HCT116 (cell line): ENCODE results near the gene ATP5F1A. TPM values are rescaled to one million over a fixed set of nuclear protein-coding genes. Genes with fewer than 3 reads are reported as not detected.
"Not testable (repeated sequence)": the region's sequence is repeated elsewhere in the genome, so short reads cannot be mapped to it uniquely, and the experiment has no call there.

Source experiments
- ATAC-seq: fragments of 200-7000 bp; cut with Tn5 transposase; 2 replicates; pipeline ENCODE4 v1.9.1; 2020; ENCODE audit warnings: mild to moderate bottlenecking, moderate library complexity
- BruUV-seq: library from RNA; stranded (reverse); fragments of 400-500 nt; replicated peaks from 2 replicates; lab custom pipeline; 2021; lab: Mats Ljungman, UMichigan
- CTCF ChIA-PET: fragments of 300-600 bp; sonication (Branson Sonifier 250); formaldehyde crosslinking; loops from one replicate; lab custom pipeline; 2021; ENCODE audit warnings: antibody characterized with exemption; lab: Charles Lee
- POLR2A ChIA-PET: fragments of 300-600, 350-600 bp; sonication (Branson Sonifier 250); formaldehyde crosslinking; loops from one replicate; lab custom pipeline; 2021; ENCODE audit warnings: antibody characterized with exemption; lab: Charles Lee
- RAD21 ChIA-PET, 2 experiments: fragments of 300-600 bp; sonication (Branson Sonifier 250); formaldehyde crosslinking; loops; one replicate each; lab custom pipeline; 2023; ENCODE audit warnings: low total read pairs in 2 of 2; ENCODE audit not compliant: uncharacterized antibody in 2 of 2, unreplicated experiment in 2 of 2, low non-redundant PET in 1 of 2; lab: Charles Lee
- DNase-seq: peaks from one replicate; pipeline ENCODE4 v3.0.0-alpha.2; 2010; ENCODE audit warnings: low read depth, low spot score
- H2AFZ ChIP-seq: fragments of 200-600 bp; shearing (Covaris generic), sonication (generic); 2 replicates; pipeline ENCODE4 v1.6.1; 2017; ENCODE audit warnings: low read depth, mixed run types, mixed read lengths, antibody characterized with exemption, low read length; ENCODE audit not compliant: poor library complexity, severe bottlenecking
- H3K27ac ChIP-seq: 2 replicates; pipeline ENCODE4 v1.5.1; 2012; ENCODE audit warnings: low read depth, low read length
- H3K27me3 ChIP-seq: fragments of 200-600 bp; sonication (generic); 2 replicates; pipeline ENCODE4 v1.6.1; 2016; ENCODE audit warnings: mixed run types, low read length, mixed read lengths; ENCODE audit not compliant: insufficient read depth
- H3K36me3 ChIP-seq, 2 experiments: fragments of 200-500 bp in 1 of 2; fragments of 200-600 bp in 1 of 2; sonication (Bioruptor generic) in 1 of 2; sonication (generic) in 1 of 2; 2 replicates each; pipeline versions ENCODE4 v1.5.1 to v1.6.1; 2014 to 2016; ENCODE audit warnings: low read length in 2 of 2, inconsistent platforms in 1 of 2, mixed read lengths in 1 of 2, mixed run types in 1 of 2; ENCODE audit not compliant: insufficient read depth in 2 of 2, control insufficient read depth in 1 of 2
- H3K4me1 ChIP-seq, 2 experiments: fragments of 200-600 bp in 1 of 2; sonication (generic) in 1 of 2; 2 replicates each; pipeline versions ENCODE4 v1.5.1 to v1.6.1; 2012 to 2017; ENCODE audit warnings: low read length in 2 of 2, inconsistent platforms in 1 of 2, mild to moderate bottlenecking in 1 of 2, mixed read lengths in 1 of 2, mixed run types in 1 of 2, moderate library complexity in 1 of 2; ENCODE audit not compliant: insufficient read depth in 2 of 2, control insufficient read depth in 1 of 2
- H3K4me2 ChIP-seq: fragments of 200-600 bp; sonication (generic); 2 replicates; pipeline ENCODE4 v1.6.1; 2017; ENCODE audit warnings: mixed run types, low read length, mixed read lengths
- H3K4me3 ChIP-seq, 2 experiments: fragments of 200-600 bp in 1 of 2; sonication (generic) in 1 of 2; replicated peaks in 1 of 2; 2 replicates each; pipeline ENCODE4 v1.5.1; 2011 to 2016; ENCODE audit warnings: low read length in 2 of 2, control low read depth in 1 of 2, low read depth in 1 of 2, mild to moderate bottlenecking in 1 of 2, mixed read lengths in 1 of 2, mixed run types in 1 of 2
- H3K79me2 ChIP-seq: fragments of 200-600 bp; sonication (generic); 2 replicates; pipeline ENCODE4 v1.6.1; 2017; ENCODE audit warnings: mild to moderate bottlenecking, mixed run types, low read length, moderate library complexity, mixed read lengths; ENCODE audit not compliant: insufficient read depth
- H3K9ac ChIP-seq: fragments of 200-600 bp; sonication (generic); 2 replicates; pipeline ENCODE4 v1.6.1; 2016; ENCODE audit warnings: low read length, mixed read lengths
- H3K9me2 ChIP-seq: fragments of 200-600 bp; sonication (generic), shearing (Covaris generic); 2 replicates; pipeline ENCODE4 v1.6.1; 2017; ENCODE audit warnings: mixed run types, mild to moderate bottlenecking, moderate library complexity; ENCODE audit not compliant: insufficient read depth
- H3K9me3 ChIP-seq, 2 experiments: fragments of 200-500 bp in 1 of 2; fragments of 200-600 bp in 1 of 2; sonication (Bioruptor generic) in 1 of 2; sonication (generic) in 1 of 2; 2 replicates each; pipeline ENCODE4 v1.6.1; 2014 to 2017; ENCODE audit warnings: low read length in 2 of 2, mixed read lengths in 2 of 2, inconsistent platforms in 1 of 2, low read depth in 1 of 2, mild to moderate bottlenecking in 1 of 2, mixed run types in 1 of 2, moderate library complexity in 1 of 2; ENCODE audit not compliant: control insufficient read depth in 1 of 2, insufficient read depth in 1 of 2
- H4K20me1 ChIP-seq: fragments of 200-600 bp; sonication (generic), shearing (Covaris generic); 2 replicates; pipeline ENCODE4 v1.6.1; 2017; ENCODE audit warnings: mixed run types, mild to moderate bottlenecking, moderate library complexity; ENCODE audit not compliant: insufficient read depth
- CEBPB ChIP-seq: IDR thresholded peaks from 2 replicates; pipeline ENCODE4 v1.6.1; 2012; ENCODE audit warnings: low read depth
- POLR2A ChIP-seq: IDR thresholded peaks from 2 replicates; pipeline ENCODE4 v1.7.0; 2011; ENCODE audit warnings: borderline replicate concordance; ENCODE audit not compliant: insufficient read depth, insufficient read length; ENCODE audit errors: extremely low read depth
- REST ChIP-seq: IDR thresholded peaks from 2 replicates; pipeline ENCODE4 v1.6.1; 2012; ENCODE audit warnings: low read depth
- YY1 ChIP-seq: IDR thresholded peaks from 2 replicates; pipeline ENCODE4 v1.6.1; 2011; ENCODE audit warnings: low read length, low read depth, moderate library complexity, mild to moderate bottlenecking; ENCODE audit not compliant: insufficient replicate concordance; ENCODE audit errors: extremely low read depth
- intact Hi-C: fragments of 100-400 bp; cut with micrococcal nuclease; formaldehyde crosslinking; loops from 2 replicates; pipeline ENCODE4 v1.10.0; 2022
- total RNA-seq: library from RNA; stranded (reverse); gene quantifications from one replicate; pipeline ENCODE4 v1.2.1, GENCODE V29; 2021; ENCODE audit not compliant: unreplicated experiment

Gene ATP5F1A
- total RNA-seq, 1 experiment from 2014 or later, result 563 TPM

GRCh38 chr18:46095532-46095931 lies 2.6 kb downstream of the ATP5F1A start (continued):
- TF ChIP-seq REST (no peak), POLR2A (no peak), CEBPB (no peak), YY1 (no peak)

- H3K4me2 ChIP-seq, H3K4me3 ChIP-seq, RAD21 ChIA-PET, BruUV-seq, H3K27ac ChIP-seq, H3K9me3 ChIP-seq, H3K4me1 ChIP-seq, H3K27me3 ChIP-seq, DNase-seq, H3K9ac ChIP-seq, H2AFZ ChIP-seq, POLR2A ChIA-PET, ATAC-seq, H3K9me2 ChIP-seq, intact Hi-C loops: not testable (repeated sequence)
- Histone ChIP-seq H4K20me1 (peaks cover 15% of the 10 kb centered on the region; the same call in 1 of the 2 replicates), H3K79me2 (peaks cover 87% of the 10 kb centered on the region), H3K36me3 (peaks cover 84 to 86% of the 10 kb centered on the region in 2 experiments)
- CTCF ChIA-PET, result interaction anchor here (1.1 kb wide), 1 partner anchor 15 kb away, joined by 3 read pairs; no protein-coding TSS in a partner anchor
These were observed 9.6 kb downstream of the ATP5F1A start for GRCh38 chr18:46088501-46088900.
